Smooth muscle cell of bladder (primary cell): Measurements from ENCODE around the gene BBS12. TPM values are rescaled to one million over a fixed set of nuclear protein-coding genes. Genes with fewer than 3 reads are reported as not detected.

Experiments used
- total RNA-seq: library from RNA; depleted of rRNA; stranded (reverse); fragments of >200 nt; gene quantifications from 2 replicates; pipeline ENCODE4 v1.2.3, GENCODE V29; 2014

BBS12 gene
- total RNA-seq = 6.8 and 8.0 TPM in 2 replicates

DNA sequence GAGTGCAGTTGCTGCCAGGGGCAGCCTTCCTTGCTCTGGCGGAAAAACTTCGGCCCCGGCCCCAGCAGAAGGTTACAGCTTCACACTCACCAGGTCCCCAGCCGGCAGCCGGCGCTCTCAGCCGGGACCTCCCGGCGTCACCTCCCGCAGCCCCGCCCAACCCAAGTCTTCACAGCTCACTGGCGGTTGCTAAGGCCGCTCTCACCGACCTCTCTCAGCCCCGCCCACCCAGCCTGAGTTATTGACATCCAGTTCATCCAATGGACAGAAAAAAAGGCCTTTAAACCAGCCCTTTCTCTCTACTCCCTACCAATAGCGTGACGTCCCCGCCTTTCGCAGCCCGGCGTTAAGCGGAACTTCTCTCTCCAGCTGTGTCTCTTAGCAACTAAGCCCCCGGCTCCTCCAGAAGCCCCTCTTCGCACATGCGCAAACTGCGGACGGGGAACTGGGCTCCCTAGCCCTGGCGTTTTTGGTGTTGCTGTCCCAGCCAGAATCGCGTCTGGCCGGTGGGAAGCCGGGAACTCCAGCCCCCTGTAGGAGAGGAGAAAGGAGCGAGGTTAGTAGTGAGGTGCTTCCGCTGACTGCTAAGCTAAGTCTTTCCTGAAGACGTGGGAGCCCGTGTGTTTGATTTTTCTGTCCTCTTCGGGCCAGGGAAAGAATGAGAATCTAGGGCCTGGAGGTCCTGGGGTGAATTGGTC, at the start of gene BBS12:
TSS of gene BBS12 (plus strand) at position 376 of the 698 bp plus-strand sequence. CDS start 9,189 bp downstream, outside the sequence.

Other genes starting within 250 kb of the BBS12 start
- not detected in 2 replicates for gene IL21, start 111.6 kb upstream of the BBS12 start, total RNA-seq
- gene FGF2, start 94.1 kb downstream of the BBS12 start, total RNA-seq = 54.5 and 78.5 TPM in 2 replicates
- 6.2 and 6.8 TPM in 2 replicates for gene NUDT6, start 189.9 kb downstream of the BBS12 start, total RNA-seq